WERI-Rb-1 (cell line): Measurements from ENCODE around the gene TOR2A.

Experiments used
- DNase-seq: peaks from one replicate; pipeline ENCODE4 v3.0.0-alpha.2; 2020
- H3K27ac ChIP-seq: fragments of 250-450 bp; sonication (Bioruptor Pico); 2 replicates; pipeline ENCODE4 v1.5.1; 2020; ENCODE audit warnings: mild to moderate bottlenecking, moderate library complexity
- H3K27me3 ChIP-seq: fragments of 250-450 bp; sonication (Bioruptor Pico); 2 replicates; pipeline ENCODE4 v1.5.1; 2021; ENCODE audit warnings: mild to moderate bottlenecking, low read depth, moderate library complexity; ENCODE audit not compliant: insufficient read depth, severe bottlenecking
- H3K36me3 ChIP-seq: fragments of 250-450 bp; sonication (Bioruptor Pico); 2 replicates; pipeline ENCODE4 v1.5.1; 2020; ENCODE audit warnings: mild to moderate bottlenecking, moderate library complexity
- H3K4me3 ChIP-seq: 2 replicates; pipeline ENCODE4 v1.5.1; 2011; ENCODE audit warnings: low read depth, mild to moderate bottlenecking, control low read depth, low read length
- H3K9me3 ChIP-seq: fragments of 250-450 bp; sonication (Bioruptor Pico); 2 replicates; pipeline ENCODE4 v1.5.1; 2021; ENCODE audit warnings: mild to moderate bottlenecking, moderate library complexity; ENCODE audit not compliant: severe bottlenecking
- CTCF ChIP-seq: IDR thresholded peaks from 2 replicates; pipeline ENCODE4 v1.5.1; 2011; ENCODE audit warnings: low read depth, mild to moderate bottlenecking, control low read depth, inconsistent platforms, low read length

Gene TOR2A

GRCh38 chr9:127770583-127770904 is 35.5 kb upstream of the TOR2A start:
- DNase-seq = no peak
- H3K9me3 ChIP-seq = no peaks in the 10 kb centered on the region
- no peak for TF ChIP-seq CTCF
- no peak overlapping the region for H3K27ac ChIP-seq
- no peaks in the 10 kb centered on the region for H3K27me3 ChIP-seq
- H3K4me3 ChIP-seq = peak overlapping the region; percentile 50
- no peaks in the 10 kb centered on the region for H3K36me3 ChIP-seq

- Histone ChIP-seq H3K9me3 (peaks cover 4% of the 10 kb centered on the region), H3K36me3 (no peaks in the 10 kb centered on the region), H3K27me3 (no peaks in the 10 kb centered on the region), H3K27ac (no peak overlapping the region), H3K4me3 (no peak overlapping the region)
- peak; percentile 21; the same call in 1 of the 2 replicates for TF ChIP-seq CTCF
- DNase-seq = no peak
These were observed 35.0 kb upstream of the TOR2A start for GRCh38 chr9:127769929-127770582.

GRCh38 chr9:127769101-127769500 is 34.0 kb upstream of the TOR2A start:
- no peaks in the 10 kb centered on the region for H3K27me3 ChIP-seq
- no peaks in the 10 kb centered on the region for H3K36me3 ChIP-seq
- TF ChIP-seq CTCF = no peak
- peaks cover 4% of the 10 kb centered on the region for H3K9me3 ChIP-seq
- no peak overlapping the region for H3K27ac ChIP-seq
- DNase-seq = no peak
- no peak overlapping the region for H3K4me3 ChIP-seq

- no peak for DNase-seq
- H3K9me3 ChIP-seq = peaks cover 4% of the 10 kb centered on the region
- H3K36me3 ChIP-seq = no peaks in the 10 kb centered on the region
- H3K4me3 ChIP-seq = no peak overlapping the region
- no peaks in the 10 kb centered on the region for H3K27me3 ChIP-seq
- H3K27ac ChIP-seq = no peak overlapping the region
- TF ChIP-seq CTCF = no peak
These were observed 33.6 kb upstream of the TOR2A start for GRCh38 chr9:127768698-127769097.

- no peak for TF ChIP-seq CTCF
- Histone ChIP-seq H3K27me3 (no peaks in the 10 kb centered on the region), H3K9me3 (peaks cover 4% of the 10 kb centered on the region), H3K36me3 (no peaks in the 10 kb centered on the region), H3K4me3 (no peak overlapping the region), H3K27ac (0 out of 2 replicates have a peak overlapping the region, but pooled peaks have one; percentile 6)
- no peak for DNase-seq
These were observed 32.8 kb upstream of the TOR2A start for GRCh38 chr9:127767909-127768331.

GRCh38 chr9:127767410-127767809 is 32.3 kb upstream of the TOR2A start:
- Histone ChIP-seq H3K27ac (0 out of 2 replicates have a peak overlapping the region, but pooled peaks have one; percentile 6), H3K36me3 (no peaks in the 10 kb centered on the region), H3K9me3 (peaks cover 4% of the 10 kb centered on the region), H3K27me3 (no peaks in the 10 kb centered on the region), H3K4me3 (no peak overlapping the region)
- DNase-seq = peak; percentile 61
- no peak for TF ChIP-seq CTCF
